OCI-LY1 (cell line): ENCODE data around the gene SUPT20HL2.

Experiments
- H2AFZ ChIP-seq: fragments of 200-600 bp; sonication (generic), shearing (Covaris generic); 2 replicates; pipeline ENCODE4 v1.6.0; 2014; ENCODE audit warnings: antibody characterized with exemption, mild to moderate bottlenecking, low read length
- H3F3A ChIP-seq: fragments of 200-600 bp; sonication (generic), shearing (Covaris generic); 2 replicates; pipeline ENCODE4 v1.6.0; 2014; ENCODE audit warnings: mild to moderate bottlenecking, antibody characterized with exemption, low read length, moderate library complexity; ENCODE audit not compliant: insufficient read depth
- H3K27ac ChIP-seq: fragments of 200-600 bp; sonication (generic); 2 replicates; pipeline ENCODE4 v1.5.1; 2014; ENCODE audit warnings: low read length, mixed run types, mild to moderate bottlenecking, low read depth; ENCODE audit not compliant: poor library complexity, severe bottlenecking
- H3K27me3 ChIP-seq: fragments of 200-600 bp; sonication (generic); 2 replicates; pipeline ENCODE4 v1.6.0; 2014; ENCODE audit warnings: antibody characterized with exemption, mild to moderate bottlenecking, low read length, moderate library complexity; ENCODE audit not compliant: insufficient read depth
- H3K36me3 ChIP-seq: fragments of 200-600 bp; sonication (generic); 2 replicates; pipeline ENCODE4 v1.6.1; 2014; ENCODE audit warnings: mild to moderate bottlenecking, antibody characterized with exemption, low read length, moderate library complexity, mixed read lengths; ENCODE audit not compliant: insufficient read depth
- H3K4me1 ChIP-seq: fragments of 200-600 bp; sonication (generic); 2 replicates; pipeline ENCODE4 v1.5.1; 2014; ENCODE audit warnings: mild to moderate bottlenecking, low read length, moderate library complexity; ENCODE audit not compliant: insufficient read depth, severe bottlenecking
- H3K4me2 ChIP-seq: fragments of 200-600 bp; sonication (generic), shearing (Covaris generic); 2 replicates; pipeline ENCODE4 v1.6.1; 2014; ENCODE audit warnings: low read length
- H3K4me3 ChIP-seq: fragments of 200-600 bp; sonication (generic); 2 replicates; pipeline ENCODE4 v1.5.1; 2014; ENCODE audit warnings: low read length, low read depth, mild to moderate bottlenecking, mixed read lengths; ENCODE audit not compliant: poor library complexity, severe bottlenecking
- H3K79me2 ChIP-seq: fragments of 200-600 bp; shearing (Covaris generic); 2 replicates; pipeline ENCODE4 v1.6.1; 2016; ENCODE audit warnings: mixed run types, low read length, mixed read lengths; ENCODE audit not compliant: insufficient read depth
- H3K9ac ChIP-seq: fragments of 200-600 bp; sonication (generic), shearing (Covaris generic); 2 replicates; pipeline ENCODE4 v1.6.1; 2014; ENCODE audit warnings: mild to moderate bottlenecking, low read length, mixed read lengths
- H3K9me2 ChIP-seq: fragments of 200-600 bp; sonication (generic), shearing (Covaris generic); 2 replicates; pipeline ENCODE4 v1.6.1; 2014; ENCODE audit warnings: low read depth, mild to moderate bottlenecking, low read length, mixed read lengths
- H3K9me3 ChIP-seq: fragments of 200-600 bp; shearing (Covaris generic); 2 replicates; pipeline ENCODE4 v1.6.1; 2014; ENCODE audit warnings: low read length, mixed read lengths
- H4K20me1 ChIP-seq: fragments of 200-600 bp; sonication (generic), shearing (Covaris generic); 2 replicates; pipeline ENCODE4 v1.6.0; 2016; ENCODE audit warnings: mild to moderate bottlenecking, low read length; ENCODE audit not compliant: insufficient read depth
- EZH2 ChIP-seq: fragments of 200-600 bp; sonication (generic), shearing (Covaris generic); IDR thresholded peaks from 2 replicates; pipeline ENCODE4 v1.8.0; 2017; ENCODE audit warnings: borderline replicate concordance, mixed run types, mild to moderate bottlenecking, antibody characterized with exemption, low read length, moderate library complexity, mixed read lengths
- TF ChIP-seq, protein P1 (sequence below): fragments of 200-600 bp; sonication (generic), shearing (Covaris generic); IDR thresholded peaks from 2 replicates; pipeline ENCODE4 v1.5.1; 2017; ENCODE audit warnings: mild to moderate bottlenecking, antibody characterized with exemption, low read length, moderate library complexity, mixed read lengths

The SUPT20HL2 gene

DNA sequence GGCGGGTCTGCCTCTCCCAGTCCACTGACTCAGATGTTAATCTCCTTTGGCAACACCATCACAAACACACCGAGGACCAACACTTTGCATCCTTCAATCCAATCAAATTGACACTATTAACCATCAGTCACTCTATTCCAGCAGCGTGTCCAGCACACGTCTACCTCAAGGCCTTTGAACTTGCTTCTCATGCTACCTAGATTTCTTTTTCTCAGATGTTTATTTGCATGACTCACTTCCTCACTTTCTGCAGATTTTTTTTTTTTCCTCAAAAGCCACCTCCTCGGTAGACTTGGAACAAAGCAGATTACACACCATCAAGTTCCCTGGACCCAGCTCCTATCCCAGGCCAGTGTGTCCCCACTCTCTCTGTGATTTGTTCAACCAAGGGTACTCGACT is 49.5 kb downstream of the SUPT20HL2 start:
- no peak overlapping the region for H3K9ac ChIP-seq
- H3K9me3 ChIP-seq: no peaks in the 10 kb centered on the region
- H4K20me1 ChIP-seq: no peaks in the 10 kb centered on the region
- H2AFZ ChIP-seq: no peak overlapping the region
- no peak overlapping the region for H3K4me2 ChIP-seq
- H3F3A ChIP-seq: no peaks in the 10 kb centered on the region
- H3K36me3 ChIP-seq: no peaks in the 10 kb centered on the region
- no peak for TF ChIP-seq EZH2
- TF ChIP-seq, protein P1, sequence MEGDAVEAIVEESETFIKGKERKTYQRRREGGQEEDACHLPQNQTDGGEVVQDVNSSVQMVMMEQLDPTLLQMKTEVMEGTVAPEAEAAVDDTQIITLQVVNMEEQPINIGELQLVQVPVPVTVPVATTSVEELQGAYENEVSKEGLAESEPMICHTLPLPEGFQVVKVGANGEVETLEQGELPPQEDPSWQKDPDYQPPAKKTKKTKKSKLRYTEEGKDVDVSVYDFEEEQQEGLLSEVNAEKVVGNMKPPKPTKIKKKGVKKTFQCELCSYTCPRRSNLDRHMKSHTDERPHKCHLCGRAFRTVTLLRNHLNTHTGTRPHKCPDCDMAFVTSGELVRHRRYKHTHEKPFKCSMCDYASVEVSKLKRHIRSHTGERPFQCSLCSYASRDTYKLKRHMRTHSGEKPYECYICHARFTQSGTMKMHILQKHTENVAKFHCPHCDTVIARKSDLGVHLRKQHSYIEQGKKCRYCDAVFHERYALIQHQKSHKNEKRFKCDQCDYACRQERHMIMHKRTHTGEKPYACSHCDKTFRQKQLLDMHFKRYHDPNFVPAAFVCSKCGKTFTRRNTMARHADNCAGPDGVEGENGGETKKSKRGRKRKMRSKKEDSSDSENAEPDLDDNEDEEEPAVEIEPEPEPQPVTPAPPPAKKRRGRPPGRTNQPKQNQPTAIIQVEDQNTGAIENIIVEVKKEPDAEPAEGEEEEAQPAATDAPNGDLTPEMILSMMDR: no peak
- no peaks in the 10 kb centered on the region for H3K4me1 ChIP-seq
- no peak overlapping the region for H3K27ac ChIP-seq
- H3K27me3 ChIP-seq: no peaks in the 10 kb centered on the region
- no peaks in the 10 kb centered on the region for H3K79me2 ChIP-seq
- H3K9me2 ChIP-seq: no peaks in the 10 kb centered on the region
- no peak overlapping the region for H3K4me3 ChIP-seq

DNA sequence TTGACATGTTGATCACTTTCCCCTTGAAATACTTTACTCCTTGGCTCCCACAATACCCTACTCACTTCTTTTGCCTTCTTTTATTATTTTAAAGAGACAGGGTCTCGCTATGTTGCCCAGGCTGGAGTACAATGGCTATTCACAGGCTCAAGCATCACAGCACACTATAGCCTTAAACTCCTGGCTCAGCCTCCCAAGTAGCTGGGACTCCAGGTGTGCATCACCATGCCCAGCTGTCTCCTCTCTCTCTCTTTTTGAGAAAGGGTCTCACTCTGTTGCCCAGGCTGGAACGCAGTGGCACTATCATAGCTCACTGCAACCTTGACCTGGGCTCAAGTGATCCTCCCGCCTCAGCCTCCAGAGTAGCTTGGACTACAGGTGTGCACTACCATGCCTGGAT is 51.6 kb downstream of the SUPT20HL2 start:
- Histone ChIP-seq H3K4me2 (no peak overlapping the region), H3K27ac (no peak overlapping the region), H3F3A (no peaks in the 10 kb centered on the region), H2AFZ (no peak overlapping the region), H3K36me3 (no peaks in the 10 kb centered on the region), H3K79me2 (no peaks in the 10 kb centered on the region), H4K20me1 (no peaks in the 10 kb centered on the region), H3K9ac (no peak overlapping the region), H3K4me3 (no peak overlapping the region), H3K27me3 (no peaks in the 10 kb centered on the region), H3K9me3 (no peaks in the 10 kb centered on the region), H3K9me2 (no peaks in the 10 kb centered on the region), H3K4me1 (no peaks in the 10 kb centered on the region)
- TF ChIP-seq EZH2: no peak
- TF ChIP-seq, protein P1: no peak
